HUDEP-2 (cell line): ENCODE data around the gene DBN1.

ENCODE experiments used
- DNase-seq, 76 experiments: peaks; one replicate each; lab custom pipeline; 2025; ENCODE audit not compliant: unreplicated experiment in 76 of 76; lab: John Stamatoyannopoulos, UW

DBN1 gene

GRCh38 chr5:177505075-177505474 is 31.6 kb upstream of the DBN1 start:
- DNase-seq: no peak

- DNase-seq: no peak
Observed at GRCh38 chr5:177504086-177505056, 30.9 kb upstream of the DBN1 start.

- DNase-seq: no peak
Observed at GRCh38 chr5:177503351-177504085, 30.1 kb upstream of the DBN1 start.

GRCh38 chr5:177502886-177503285 is 29.5 kb upstream of the DBN1 start:
- no peak for DNase-seq

- DNase-seq: no peak
Observed at GRCh38 chr5:177501874-177502678, 28.6 kb upstream of the DBN1 start.

- DNase-seq: peak in 69 of 76 experiments; percentile 14 to 85 (median 64)
Observed at GRCh38 chr5:177500685-177501522, 27.5 kb upstream of the DBN1 start.

GRCh38 chr5:177499842-177500241 is 26.4 kb upstream of the DBN1 start:
- DNase-seq: no peak

- DNase-seq: peak in 33 of 76 experiments; percentile 8 to 61 (median 28)
Observed at GRCh38 chr5:177498013-177498787, 24.8 kb upstream of the DBN1 start.

GRCh38 chr5:177497292-177498012 is 24.0 kb upstream of the DBN1 start, which contains the start of gene PDLIM7:
Gene PDLIM7 (minus strand): TSS chr5:177497604. CDS start chr5:177496512, 1,092 bp downstream.
- DNase-seq: peak in 74 of 76 experiments; percentile 56 to 96 (median 91)

GRCh38 chr5:177496727-177497291 is 23.4 kb upstream of the DBN1 start:
- DNase-seq: peak in 7 of 76 experiments; percentile 14 to 33 (median 19)

- peak in 11 of 76 experiments; percentile 10 to 33 (median 23) for DNase-seq
Observed at GRCh38 chr5:177496070-177496726, 22.8 kb upstream of the DBN1 start.

GRCh38 chr5:177495243-177496060 is 22.0 kb upstream of the DBN1 start:
- peak in 1 of 76 experiments; percentile 21 for DNase-seq

- DNase-seq: peak in 10 of 76 experiments; percentile 12 to 45 (median 18)
Observed at GRCh38 chr5:177494346-177495195, 21.1 kb upstream of the DBN1 start.

GRCh38 chr5:177493795-177494345 is 20.4 kb upstream of the DBN1 start:
- DNase-seq: no peak

- no peak for DNase-seq
Observed at GRCh38 chr5:177492841-177493240, 19.4 kb upstream of the DBN1 start.
